Umbilical cord (tissue), 2 donors: ENCODE measurements around the gene IFT57. TPM values are rescaled to one million over a fixed set of nuclear protein-coding genes. Genes with fewer than 3 reads are reported as not detected.

Experiments used
- DNase-seq: peaks from one replicate; pipeline ENCODE4 v3.0.0-alpha.2; 2015; ENCODE audit warnings: low spot score
- total RNA-seq: library from RNA; depleted of rRNA; stranded (reverse); fragments of >200 nt; gene quantifications from one replicate; pipeline ENCODE4 v1.2.3, GENCODE V29; 2014; ENCODE audit warnings: low replicate concordance; ENCODE audit not compliant: insufficient read depth

The IFT57 gene
- total RNA-seq, 1 donor from 2014 or later, result 56.8 TPM

GRCh38 chr3:108219336-108219735, 2.9 kb downstream of the IFT57 start:
- DNase-seq, result no peak

DNA sequence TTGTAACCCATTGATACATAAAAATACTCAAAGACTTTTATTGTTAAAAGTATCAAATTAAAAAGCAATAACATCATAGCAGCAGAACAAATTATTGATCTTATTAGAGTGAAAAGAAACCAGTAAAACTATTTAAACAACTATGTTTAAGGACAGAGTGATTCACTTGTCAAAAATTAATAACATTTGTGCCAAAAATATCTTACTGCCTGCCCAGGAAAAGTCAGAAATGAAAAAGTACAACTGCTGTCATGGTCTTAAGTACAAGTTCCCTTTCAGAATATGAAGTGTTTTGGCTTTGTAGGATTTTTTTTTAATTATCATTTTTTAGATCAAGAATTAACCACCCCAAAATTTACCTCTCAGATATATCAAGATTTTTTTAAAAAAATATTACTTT, 3.4 kb downstream of the IFT57 start:
- peak; percentile 8 for DNase-seq

- no peak for DNase-seq
These were observed 6.4 kb downstream of the IFT57 start for GRCh38 chr3:108215871-108216270.

GRCh38 chr3:108209579-108209978, 12.6 kb downstream of the IFT57 start:
- DNase-seq, result no peak

GRCh38 chr3:108208831-108209230, 13.4 kb downstream of the IFT57 start:
- no peak for DNase-seq

- no peak for DNase-seq
These were observed 19.4 kb downstream of the IFT57 start for GRCh38 chr3:108202834-108203233.

GRCh38 chr3:108202080-108202479, 20.1 kb downstream of the IFT57 start:
- DNase-seq, result no peak

GRCh38 chr3:108201258-108201657, 21.0 kb downstream of the IFT57 start:
- DNase-seq, result no peak

- DNase-seq, result no peak
These were observed 21.6 kb downstream of the IFT57 start for GRCh38 chr3:108200578-108200977.

DNA sequence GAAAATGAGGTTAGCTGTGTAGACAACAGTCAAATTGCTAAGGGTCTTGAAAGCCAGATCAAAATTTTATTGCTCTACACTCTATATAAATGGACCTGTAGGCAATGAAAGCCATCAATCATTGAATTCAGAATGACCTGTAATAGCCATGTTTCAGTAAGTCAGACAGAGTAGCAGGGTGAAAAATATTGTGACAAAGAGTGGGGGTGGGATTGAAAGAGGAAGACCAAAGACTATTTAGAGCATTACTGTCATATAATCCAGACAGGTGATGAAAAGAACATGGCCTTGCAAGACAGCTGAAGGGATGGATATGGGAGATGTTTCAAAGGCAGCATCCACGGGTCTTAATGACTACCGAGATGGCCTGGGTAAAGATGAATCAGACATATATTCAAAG, 22.2 kb downstream of the IFT57 start:
- DNase-seq, result no peak

GRCh38 chr3:108191394-108191793, 30.8 kb downstream of the IFT57 start:
- no peak for DNase-seq

GRCh38 chr3:108190346-108190745, 31.9 kb downstream of the IFT57 start:
- DNase-seq, result no peak

- no peak for DNase-seq
These were observed 32.8 kb downstream of the IFT57 start for GRCh38 chr3:108189440-108189839.

- DNase-seq, result no peak
These were observed 36.7 kb downstream of the IFT57 start for GRCh38 chr3:108185536-108185935.

- DNase-seq, result no peak
These were observed 37.4 kb downstream of the IFT57 start for GRCh38 chr3:108184824-108185223.

DNA sequence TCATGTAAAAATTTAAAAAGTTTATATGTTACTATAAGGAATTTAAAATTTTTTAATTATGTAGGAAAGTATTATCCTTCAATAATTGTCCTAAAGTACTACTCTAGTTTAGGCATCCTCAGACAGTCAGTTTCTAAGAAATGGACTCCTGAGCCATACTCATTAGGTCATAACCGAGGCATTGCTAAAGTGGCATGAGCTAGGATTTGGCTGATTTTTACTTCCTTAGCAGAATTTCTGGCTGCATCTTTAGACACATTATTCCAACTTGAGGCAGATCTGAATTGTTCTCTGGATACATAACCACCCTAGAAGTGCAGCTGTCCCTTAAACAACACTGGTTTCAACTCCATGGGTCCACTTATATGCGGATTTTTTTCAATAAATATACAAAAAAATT, 38.3 kb downstream of the IFT57 start:
- DNase-seq, result no peak

DNA sequence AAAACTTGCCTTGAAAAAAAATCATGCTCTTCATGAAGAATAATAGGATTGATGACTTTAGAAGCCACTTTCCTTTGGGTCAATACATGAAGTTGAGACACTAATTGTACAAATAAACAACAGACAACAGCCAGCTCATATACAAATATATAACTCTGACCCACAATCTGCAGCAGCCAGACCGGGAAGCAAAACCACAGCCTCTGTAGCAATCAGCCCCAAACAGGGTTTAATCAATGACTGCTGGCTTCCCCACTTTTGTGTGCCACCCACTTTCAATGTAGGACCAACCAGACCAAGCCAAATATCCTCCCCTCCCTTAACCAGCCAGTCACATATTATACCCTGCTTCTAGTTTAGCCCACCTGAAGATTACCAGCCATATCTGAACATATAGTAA, 39.0 kb downstream of the IFT57 start:
- no peak for DNase-seq

- DNase-seq, result no peak
These were observed 39.9 kb downstream of the IFT57 start for GRCh38 chr3:108182339-108182738.

DNA sequence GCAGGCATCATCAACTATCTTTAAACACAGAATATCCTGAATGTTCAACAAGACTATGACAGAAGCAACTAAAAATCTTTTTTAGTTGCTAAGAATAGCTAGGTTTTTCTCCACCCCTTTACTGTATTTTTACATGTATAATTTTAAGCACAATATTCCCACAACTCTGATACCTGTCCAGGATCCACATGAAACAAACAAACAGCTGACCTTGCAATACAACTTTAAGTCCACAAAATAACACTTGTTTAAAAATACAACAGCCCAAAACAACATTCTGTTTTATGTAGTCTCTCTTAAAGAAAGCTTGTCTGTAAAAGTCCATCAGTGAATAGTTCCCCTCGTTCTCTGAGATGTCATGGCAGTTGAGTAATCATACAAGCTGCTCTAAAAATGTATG, 41.1 kb downstream of the IFT57 start:
- DNase-seq, result no peak

- peak; percentile 49 for DNase-seq
These were observed 42.0 kb downstream of the IFT57 start for GRCh38 chr3:108180194-108180593.

DNA sequence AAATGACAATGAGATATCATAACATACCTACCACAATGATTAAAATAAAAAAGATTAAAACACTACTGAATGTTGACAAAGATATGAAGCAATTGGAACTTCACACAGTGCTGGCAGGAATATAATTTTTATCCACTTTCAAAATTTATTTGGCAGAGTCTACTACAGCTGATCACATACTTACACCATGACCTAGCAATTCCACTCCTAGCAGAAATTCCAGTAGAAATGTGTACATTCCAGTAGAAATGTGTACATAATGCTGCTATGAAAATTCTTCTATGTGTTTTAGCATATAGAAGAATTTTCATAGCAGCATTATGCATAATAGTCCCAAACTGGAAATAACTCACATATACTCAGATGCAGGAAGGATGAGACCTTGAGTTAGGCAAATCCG, 43.5 kb downstream of the IFT57 start:
- no peak for DNase-seq

DNA sequence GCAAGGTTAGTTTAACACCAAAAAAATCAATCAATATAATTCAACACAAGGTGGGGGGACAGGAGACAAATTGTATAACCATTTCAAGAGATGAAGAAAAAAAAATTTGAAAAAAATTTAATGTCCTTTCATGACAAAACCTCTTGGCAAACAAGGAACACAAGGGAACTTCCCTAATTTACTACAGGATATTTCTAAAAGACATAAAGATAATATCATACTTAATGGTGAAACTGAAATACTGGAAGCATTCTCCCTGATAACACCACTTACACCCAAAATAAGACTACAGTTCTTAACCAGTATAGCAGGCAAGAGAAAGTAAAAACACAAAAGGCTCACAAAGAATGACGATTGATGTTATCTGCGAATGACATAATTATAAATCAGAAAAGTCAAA, 44.7 kb downstream of the IFT57 start:
- DNase-seq, result no peak

DNA sequence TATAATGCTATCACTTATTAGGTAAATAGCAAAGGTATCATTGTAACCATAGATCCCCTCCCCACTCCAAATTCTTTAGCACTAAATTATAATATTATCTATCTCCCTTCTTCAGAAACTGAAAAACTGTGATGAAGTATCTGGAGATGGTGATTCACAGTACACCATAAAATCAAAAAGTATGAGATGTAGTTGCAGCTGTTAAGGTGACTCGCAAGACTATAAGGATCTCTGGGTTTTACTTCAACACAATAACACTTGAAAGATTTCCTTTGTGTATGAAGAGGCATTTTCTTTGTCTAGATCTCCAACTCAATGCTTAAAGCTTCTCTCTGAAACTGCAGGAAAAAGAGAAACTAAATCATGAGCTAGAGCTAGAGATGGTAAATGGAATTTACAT, 46.9 kb downstream of the IFT57 start:
- no peak for DNase-seq

DNA sequence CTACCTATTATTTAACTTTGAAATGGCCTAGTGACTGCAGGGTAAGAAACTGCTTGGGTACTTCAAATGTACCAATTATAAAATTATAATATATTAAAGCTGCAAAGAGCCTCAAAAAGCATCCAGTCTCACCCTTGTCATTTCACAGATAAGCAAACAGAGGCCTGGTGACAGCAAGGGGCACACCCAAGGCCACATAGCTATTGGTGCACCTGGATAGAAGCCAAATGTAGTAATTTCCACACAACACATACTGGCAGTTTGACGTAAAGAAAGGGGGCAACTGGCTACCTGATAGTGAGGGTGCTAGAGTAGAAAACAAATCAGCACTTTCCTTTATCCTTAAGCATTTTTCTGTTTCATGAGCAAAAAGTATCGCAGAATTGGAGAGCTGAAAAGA, 51.1 kb downstream of the IFT57 start:
- no peak for DNase-seq

DNA sequence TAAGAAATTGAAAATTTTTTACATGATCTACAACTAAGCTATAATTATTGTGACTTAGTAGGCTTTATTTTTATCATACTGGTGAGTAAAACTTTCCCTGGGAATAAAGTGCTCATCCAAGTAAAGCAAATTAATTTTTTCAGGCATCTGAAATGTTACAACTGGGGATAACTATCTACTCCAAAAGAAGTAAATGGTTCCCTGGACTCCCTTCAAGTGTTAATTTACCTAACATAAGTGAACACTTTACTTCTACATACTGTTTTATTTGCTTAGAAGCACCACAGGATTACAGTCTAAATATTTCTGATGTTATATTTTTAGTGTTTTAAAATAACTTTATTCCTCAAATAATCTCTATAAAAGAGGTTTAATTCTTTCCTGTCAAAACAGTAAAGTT, 57.8 kb downstream of the IFT57 start:
- DNase-seq, result no peak
